HepG2 (cell line): ENCODE measurements around the gene FKBP5. TPM values are rescaled to one million over a fixed set of nuclear protein-coding genes. Genes with fewer than 3 reads are reported as not detected.

Source experiments
- ATAC-seq: fragments of 200-7000 bp; cut with Tn5 transposase; 3 replicates; pipeline ENCODE4 v1.9.1; 2020; ENCODE audit warnings: mild to moderate bottlenecking, moderate library complexity
- BruUV-seq: library from RNA; stranded (reverse); fragments of 400-500 nt; replicated peaks from 2 replicates; lab custom pipeline; 2021; lab: Mats Ljungman, UMichigan
- CTCF ChIA-PET: fragments of 300-600 bp; formaldehyde crosslinking; extraction: SDS; loops from one replicate; lab custom pipeline; 2021; ENCODE audit warnings: low total read pairs, inconsistent platforms, low intra/inter-chr PET ratio; lab: Yijun Ruan, JAX
- POLR2A ChIA-PET: fragments of 350-600 bp; sonication (Branson Sonifier 250); formaldehyde crosslinking; loops from one replicate; lab custom pipeline; 2020; ENCODE audit warnings: antibody characterized with exemption, inconsistent platforms; lab: Yijun Ruan, JAX
- DNase-seq: peaks from one replicate; pipeline ENCODE4 v3.0.0-alpha.2; 2015; ENCODE audit warnings: low spot score
- FAIRE-seq: peaks from 3 replicates; lab custom pipeline; 2011; peaks lifted over from hg19 to GRCh38; lab: Jason Lieb, UNC
- H2AFZ ChIP-seq: one replicate; pipeline ENCODE4 v1.6.1; 2011; ENCODE audit warnings: low read length, inconsistent platforms
- H3K27ac ChIP-seq: fragments of 300-600 bp; 3 replicates; pipeline ENCODE4 v1.8.0; 2011; ENCODE audit warnings: mixed run types, mild to moderate bottlenecking, mixed read lengths, low read length, inconsistent platforms; ENCODE audit not compliant: insufficient read depth; ENCODE audit errors: extremely low read length
- H3K27me3 ChIP-seq, 2 experiments: fragments of 200-600 bp in 1 of 2; 2 replicates in 1 of 2; 3 replicates in 1 of 2; pipeline versions ENCODE4 v1.6.0 to v1.8.0; 2011; ENCODE audit warnings: low read length in 2 of 2, mild to moderate bottlenecking in 2 of 2, moderate library complexity in 2 of 2, inconsistent platforms in 1 of 2; ENCODE audit not compliant: insufficient read depth in 2 of 2, control insufficient read depth in 1 of 2
- H3K36me3 ChIP-seq, 2 experiments: fragments of 200-600 bp in 1 of 2; replicated peaks in 1 of 2; 2 replicates in 1 of 2; 3 replicates in 1 of 2; pipeline versions ENCODE4 v1.5.1 to v1.8.0; 2011; ENCODE audit warnings: low read length in 2 of 2, inconsistent platforms in 1 of 2; ENCODE audit not compliant: insufficient read depth in 2 of 2, control insufficient read depth in 1 of 2
- H3K4me1 ChIP-seq: 2 replicates; pipeline ENCODE4 v1.5.1; 2012; ENCODE audit warnings: low read length, inconsistent platforms; ENCODE audit not compliant: insufficient read depth
- H3K4me2 ChIP-seq: 2 replicates; pipeline ENCODE4 v1.6.0; 2011; ENCODE audit warnings: low read depth, low read length, inconsistent platforms
- H3K4me3 ChIP-seq, 3 experiments: fragments of 200-600 bp in 1 of 3; sonication (generic), shearing (Covaris generic) in 1 of 3; replicated peaks in 1 of 3; 2 replicates each; pipeline ENCODE4 v1.5.1; 2011 to 2016; ENCODE audit warnings: low read length in 3 of 3, inconsistent platforms in 2 of 3, low read depth in 2 of 3, mild to moderate bottlenecking in 2 of 3, control low read depth in 1 of 3, mixed read lengths in 1 of 3; ENCODE audit not compliant: insufficient read depth in 1 of 3
- H3K79me2 ChIP-seq: one replicate; pipeline ENCODE4 v1.6.1; 2011; ENCODE audit warnings: low read length, inconsistent platforms; ENCODE audit not compliant: insufficient read depth
- H3K9ac ChIP-seq: 2 replicates; pipeline ENCODE4 v1.6.0; 2011; ENCODE audit warnings: mild to moderate bottlenecking, low read depth, low read length, inconsistent platforms; ENCODE audit not compliant: insufficient read depth
- H3K9me3 ChIP-seq: 2 replicates; pipeline ENCODE4 v1.5.1; 2012; ENCODE audit warnings: mild to moderate bottlenecking, low read length
- H4K20me1 ChIP-seq: 2 replicates; pipeline ENCODE4 v1.6.0; 2011; ENCODE audit warnings: inconsistent platforms, mild to moderate bottlenecking, low read length, moderate library complexity; ENCODE audit not compliant: insufficient read depth
- ARNT2 ChIP-seq: sonication (generic); formaldehyde crosslinking; IDR thresholded peaks from 2 replicates; pipeline ENCODE4 v1.8.0; 2022; ENCODE audit warnings: mild to moderate bottlenecking, low read depth, missing genetic modification reagents, moderate library complexity
- ARNTL ChIP-seq: sonication (generic); formaldehyde crosslinking; IDR thresholded peaks from 2 replicates; pipeline ENCODE4 v1.4.0; 2020; ENCODE audit warnings: mild to moderate bottlenecking, missing genetic modification reagents
- HDAC6 ChIP-seq: fragments of 200-600 bp; sonication (generic); IDR thresholded peaks from 2 replicates; pipeline ENCODE4 v1.7.0; 2017; ENCODE audit warnings: mild to moderate bottlenecking, antibody characterized with exemption, low read length, low read depth
- HIVEP1 ChIP-seq: sonication (generic); formaldehyde crosslinking; IDR thresholded peaks from 2 replicates; pipeline ENCODE4 v1.4.0; 2020; ENCODE audit warnings: mild to moderate bottlenecking, missing genetic modification reagents
- IRF2 ChIP-seq: IDR thresholded peaks from 2 replicates; pipeline ENCODE4 v1.6.1; 2018; ENCODE audit warnings: missing genetic modification reagents, missing compliant biosample characterization
- MXI1 ChIP-seq: IDR thresholded peaks from 3 replicates; pipeline ENCODE4 v1.6.1; 2012; ENCODE audit warnings: low read depth, low read length, inconsistent platforms, borderline replicate concordance
- PATZ1 ChIP-seq: sonication (generic); formaldehyde crosslinking; IDR thresholded peaks from 2 replicates; pipeline ENCODE4 v1.4.0; 2020; ENCODE audit warnings: missing genetic modification reagents
- SMARCE1 ChIP-seq: fragments of 450-650 bp; IDR thresholded peaks from 2 replicates; pipeline ENCODE4 v1.6.1; 2017; ENCODE audit warnings: borderline replicate concordance
- SOX13 ChIP-seq, 3 experiments: fragments of 450-650 bp in 1 of 3; sonication (generic) in 1 of 3; formaldehyde crosslinking in 1 of 3; IDR thresholded peaks in 2 of 3; conservative IDR thresholded peaks in 1 of 3; 2 replicates each; pipeline versions ENCODE4 v1.5.0 to v1.6.1; 2016 to 2020; ENCODE audit warnings: antibody characterized with exemption in 1 of 3, mild to moderate bottlenecking in 1 of 3, missing compliant biosample characterization in 1 of 3, missing genetic modification reagents in 1 of 3, moderate library complexity in 1 of 3
- SPEN ChIP-seq: sonication (generic); formaldehyde crosslinking; IDR thresholded peaks from 2 replicates; pipeline ENCODE4 v1.5.1; 2020; ENCODE audit warnings: low read depth, mild to moderate bottlenecking, missing genetic modification reagents
- ZNF570 ChIP-seq: sonication (generic); formaldehyde crosslinking; IDR thresholded peaks from 2 replicates; pipeline ENCODE4 v1.4.0; 2020; ENCODE audit warnings: mild to moderate bottlenecking, missing genetic modification reagents, borderline replicate concordance
- ZNF597 ChIP-seq: sonication (generic); formaldehyde crosslinking; IDR thresholded peaks from 2 replicates; pipeline ENCODE4 v1.5.0; 2020; ENCODE audit warnings: missing genetic modification reagents
- ZNF678 ChIP-seq: sonication (generic); formaldehyde crosslinking; IDR thresholded peaks from 2 replicates; pipeline ENCODE4 v1.4.0; 2020; ENCODE audit warnings: mild to moderate bottlenecking, missing genetic modification reagents
- ZNF841 ChIP-seq: sonication (generic); formaldehyde crosslinking; IDR thresholded peaks from 2 replicates; pipeline ENCODE4 v1.8.1; 2023; ENCODE audit warnings: missing genetic modification reagents, borderline replicate concordance
- WGBS: methylation state at CpG from one replicate; pipeline ENCODE4 v1.1.6; 2017; ENCODE audit warnings: low lambda C conversion rate; 5-methylcytosine and 5-hydroxymethylcytosine counted together
- in situ Hi-C: cut with HindIII; loops from 2 replicates; pipeline ENCODE4 v1.10.0; 2017; ENCODE audit warnings: low pct_unique_long_range_greater_than_20kb; ENCODE audit not compliant: extremely low pct_ligation_motif_present
- intact Hi-C: fragments of 100-400 bp; cut with micrococcal nuclease; formaldehyde crosslinking; loops from one replicate; pipeline ENCODE4 v1.10.0; 2022; ENCODE audit not compliant: unreplicated experiment
- polyA plus RNA-seq, 8 experiments: library from polyadenylated mRNA; depleted of rRNA in 3 of 8; stranded (reverse) in 7 of 8; unstranded in 1 of 8; fragments of >200 nt; fragmentation: Illumina TruSeq in 4 of 8; extraction: Trizol in 4 of 8; gene quantifications; 2 replicates each; pipeline versions ENCODE4 v1.2.1 to v1.2.3, GENCODE V29; 2011 to 2016; ENCODE audit warnings: low read depth in 4 of 8, missing spikeins in 1 of 8, mixed read lengths in 1 of 8; ENCODE audit not compliant: insufficient read depth in 1 of 8
- total RNA-seq, 5 experiments: library from RNA; depleted of rRNA; stranded (reverse); fragments of >200 nt; fragmentation: Illumina TruSeq; extraction: Trizol; gene quantifications; 2 replicates each; pipeline ENCODE4 v1.2.3, GENCODE V29; 2016; ENCODE audit warnings: low read depth in 1 of 5
- TF ChIP-seq, protein P1 (sequence below): sonication (generic); formaldehyde crosslinking; IDR thresholded peaks from 2 replicates; pipeline ENCODE4 v1.4.0; 2020; ENCODE audit warnings: mild to moderate bottlenecking, low read depth, missing genetic modification reagents
- TF ChIP-seq, protein P2 (sequence below): sonication (generic); formaldehyde crosslinking; IDR thresholded peaks from 2 replicates; pipeline ENCODE4 v1.4.0; 2020; ENCODE audit warnings: mild to moderate bottlenecking, missing genetic modification reagents

The FKBP5 gene
- total and polyA plus RNA-seq, 2 of the 13 experiments (the other 11 are each of a cell fraction or from before 2014, with no cell fraction given): 8.0 to 17.4 TPM

DNA sequence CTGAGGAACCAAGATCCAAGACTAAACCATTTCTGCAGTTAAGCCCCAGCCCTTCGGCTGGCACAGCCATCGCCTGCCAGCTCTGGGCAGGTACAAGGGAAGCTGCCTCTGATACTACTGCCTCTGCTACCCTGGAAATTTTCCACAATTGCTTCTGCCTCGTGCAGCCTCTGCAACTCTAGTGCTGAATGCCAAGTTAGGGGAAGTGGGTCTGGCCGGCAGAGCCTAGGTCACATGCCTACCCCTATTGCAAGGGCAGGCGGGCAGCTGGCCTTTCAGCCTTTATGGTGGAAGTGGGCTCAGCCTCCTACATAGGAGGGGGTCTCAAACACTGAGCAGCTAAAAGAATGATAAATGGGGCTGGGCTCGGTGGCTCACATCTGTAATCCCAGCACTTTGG, 131.5 kb downstream of the FKBP5 start:
- POLR2A ChIA-PET: interaction anchor here (0.6 kb wide), 1 partner anchor 105 kb away, joined by 3 read pairs; no protein-coding TSS in a partner anchor
- no peak for DNase-seq
- Histone ChIP-seq H3K79me2 (no peaks in the 10 kb centered on the region), H3K4me3 (no peak overlapping the region), H3K27me3 (peaks cover 2 to 29% of the 10 kb centered on the region in 2 experiments; a peak in 4 of 5 replicates), H3K4me2 (no peak overlapping the region), H2AFZ (no peak overlapping the region), H3K9me3 (no peaks in the 10 kb centered on the region), H4K20me1 (no peaks in the 10 kb centered on the region), H3K27ac (no peak overlapping the region), H3K4me1 (no peaks in the 10 kb centered on the region), H3K36me3 (no peaks in the 10 kb centered on the region), H3K9ac (no peak overlapping the region)
- in situ Hi-C loops: no loop called here
- TF ChIP-seq ARNTL (CRISPR knock-in tag) (no peak), ZNF597 (CRISPR knock-in tag) (no peak), ZNF678 (no peak), HIVEP1 (CRISPR knock-in tag) (no peak), SOX13 (IDR thresholded peaks at IDR 0.05) (no peak), SOX13 (CRISPR knock-in tag; conservative IDR thresholded peaks at IDR 0.05 in 1 of 2, IDR thresholded peaks at IDR 0.05 in 1 of 2) (no peak), SPEN (no peak), SMARCE1 (no peak), ZNF570 (CRISPR knock-in tag) (no peak), ARNT2 (CRISPR knock-in tag) (no peak), PATZ1 (CRISPR knock-in tag) (no peak), IRF2 (CRISPR knock-in tag) (no peak), ZNF841 (no peak), MXI1 (no peak), HDAC6 (no peak)
- TF ChIP-seq, protein P1, sequence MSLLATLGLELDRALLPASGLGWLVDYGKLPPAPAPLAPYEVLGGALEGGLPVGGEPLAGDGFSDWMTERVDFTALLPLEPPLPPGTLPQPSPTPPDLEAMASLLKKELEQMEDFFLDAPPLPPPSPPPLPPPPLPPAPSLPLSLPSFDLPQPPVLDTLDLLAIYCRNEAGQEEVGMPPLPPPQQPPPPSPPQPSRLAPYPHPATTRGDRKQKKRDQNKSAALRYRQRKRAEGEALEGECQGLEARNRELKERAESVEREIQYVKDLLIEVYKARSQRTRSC (CRISPR knock-in tag): no peak
- TF ChIP-seq, protein P2, sequence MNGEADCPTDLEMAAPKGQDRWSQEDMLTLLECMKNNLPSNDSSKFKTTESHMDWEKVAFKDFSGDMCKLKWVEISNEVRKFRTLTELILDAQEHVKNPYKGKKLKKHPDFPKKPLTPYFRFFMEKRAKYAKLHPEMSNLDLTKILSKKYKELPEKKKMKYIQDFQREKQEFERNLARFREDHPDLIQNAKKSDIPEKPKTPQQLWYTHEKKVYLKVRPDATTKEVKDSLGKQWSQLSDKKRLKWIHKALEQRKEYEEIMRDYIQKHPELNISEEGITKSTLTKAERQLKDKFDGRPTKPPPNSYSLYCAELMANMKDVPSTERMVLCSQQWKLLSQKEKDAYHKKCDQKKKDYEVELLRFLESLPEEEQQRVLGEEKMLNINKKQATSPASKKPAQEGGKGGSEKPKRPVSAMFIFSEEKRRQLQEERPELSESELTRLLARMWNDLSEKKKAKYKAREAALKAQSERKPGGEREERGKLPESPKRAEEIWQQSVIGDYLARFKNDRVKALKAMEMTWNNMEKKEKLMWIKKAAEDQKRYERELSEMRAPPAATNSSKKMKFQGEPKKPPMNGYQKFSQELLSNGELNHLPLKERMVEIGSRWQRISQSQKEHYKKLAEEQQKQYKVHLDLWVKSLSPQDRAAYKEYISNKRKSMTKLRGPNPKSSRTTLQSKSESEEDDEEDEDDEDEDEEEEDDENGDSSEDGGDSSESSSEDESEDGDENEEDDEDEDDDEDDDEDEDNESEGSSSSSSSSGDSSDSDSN (CRISPR knock-in tag): no peak
- BruUV-seq: no TSS peak
- WGBS: 52% methylated on average over 5 of the region's 6 CpGs
- no peak for ATAC-seq
- CTCF ChIA-PET: no interaction called here
- FAIRE-seq: no peak
- intact Hi-C loops: no loop called here
